Occipital lobe (tissue), 2 donors: Measurements from ENCODE around the gene PPP1R1C. TPM values are rescaled to one million over a fixed set of nuclear protein-coding genes. Genes with fewer than 3 reads are reported as not detected.
"Not testable (repeated sequence)": the region's sequence is repeated elsewhere in the genome, so short reads cannot be mapped to it uniquely, and the experiment has no call there.

Experiments
- DNase-seq: peaks from one replicate; lab custom pipeline; 2025; lab: John Stamatoyannopoulos, UW
- total RNA-seq: library from RNA; depleted of rRNA; stranded (reverse); fragments of >200 nt; gene quantifications from one replicate; pipeline ENCODE4 v1.2.3, GENCODE V29; 2014

PPP1R1C gene
- 2.7 TPM for total RNA-seq

- no peak for DNase-seq
Measured at GRCh38 chr2:181985632-181986205, at the start of gene PPP1R1C. Gene PPP1R1C (plus strand): TSS chr2:181985853. CDS start chr2:181986111, 258 bp downstream.

GRCh38 chr2:181937473-181937872 is 48.2 kb upstream of the PPP1R1C start:
- DNase-seq, result no peak

GRCh38 chr2:181943411-181944124 is 42.1 kb upstream of the PPP1R1C start:
- no peak for DNase-seq

GRCh38 chr2:181944164-181944913 is 41.3 kb upstream of the PPP1R1C start:
- DNase-seq, result no peak

GRCh38 chr2:181944914-181945291 is 40.8 kb upstream of the PPP1R1C start:
- no peak for DNase-seq

- DNase-seq, result no peak
Measured at GRCh38 chr2:181946444-181947127, 39.1 kb upstream of the PPP1R1C start.

DNA sequence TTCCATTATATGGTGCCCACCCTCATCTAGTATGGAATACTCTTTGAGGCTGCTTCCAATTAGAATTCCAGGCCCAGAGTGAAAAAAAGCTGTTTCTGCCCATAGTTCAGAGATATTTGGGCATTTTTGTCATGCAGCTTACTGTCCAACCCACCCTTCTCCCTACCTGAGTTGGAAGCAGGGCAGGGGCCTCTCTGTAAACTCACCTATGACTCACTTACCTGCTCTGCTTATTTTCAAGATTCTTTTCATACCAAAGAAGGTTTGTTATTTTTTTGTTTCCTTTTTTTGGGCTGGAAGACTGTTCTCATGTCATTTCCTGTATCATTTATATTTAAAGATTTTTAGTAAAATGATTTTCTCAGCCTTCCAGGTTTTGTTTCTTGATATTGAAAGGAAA is 38.4 kb upstream of the PPP1R1C start:
- DNase-seq, result no peak

- no peak for DNase-seq
Measured at GRCh38 chr2:181948227-181948626, 37.4 kb upstream of the PPP1R1C start.

DNA sequence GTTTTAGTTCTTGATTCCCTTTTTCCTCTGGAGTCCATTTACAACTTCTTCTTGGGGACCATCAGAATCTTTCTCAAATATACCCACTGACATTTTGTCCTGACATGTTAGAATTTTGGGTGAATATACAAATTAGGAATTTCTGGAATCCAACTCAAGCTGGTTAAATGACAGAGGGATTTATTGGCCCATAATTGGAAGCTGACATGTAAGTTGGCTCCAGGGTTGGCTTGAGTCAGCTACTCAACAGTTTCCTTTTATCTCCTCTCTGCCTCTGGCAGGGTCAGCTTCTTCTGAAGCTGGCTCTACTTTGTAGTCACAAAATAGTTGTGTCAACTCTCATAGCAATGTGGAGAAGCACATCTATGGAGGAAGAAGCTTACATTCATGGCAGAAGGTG is 36.6 kb upstream of the PPP1R1C start:
- no peak for DNase-seq

GRCh38 chr2:181952404-181953226 is 33.0 kb upstream of the PPP1R1C start:
- DNase-seq, result no peak

- DNase-seq, result no peak
Measured at GRCh38 chr2:181953881-181954537, 31.6 kb upstream of the PPP1R1C start.

- DNase-seq, result no peak
Measured at GRCh38 chr2:181954538-181954883, 31.1 kb upstream of the PPP1R1C start.

- no peak for DNase-seq
Measured at GRCh38 chr2:181955010-181955409, 30.6 kb upstream of the PPP1R1C start.

DNA sequence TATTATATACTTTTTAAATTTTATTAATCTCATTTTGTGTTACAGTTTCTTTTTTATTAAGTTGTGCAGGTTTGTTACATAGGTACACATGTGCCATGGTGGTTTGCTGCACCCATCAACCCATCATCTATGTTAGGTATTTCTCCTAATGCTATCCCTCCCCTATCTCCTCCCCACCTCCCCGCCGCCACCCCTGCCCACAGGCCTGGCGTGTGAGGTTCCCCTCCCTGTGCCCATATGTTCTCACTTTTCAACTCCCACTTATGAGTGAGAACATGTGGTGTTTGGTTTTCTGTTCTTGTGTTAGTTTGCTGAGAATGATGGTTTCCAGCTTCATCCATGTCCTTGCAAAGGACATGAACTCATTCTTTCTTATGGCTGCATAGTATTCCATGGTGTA is 29.8 kb upstream of the PPP1R1C start:
- DNase-seq, result not testable (repeated sequence)

GRCh38 chr2:181957668-181958067 is 28.0 kb upstream of the PPP1R1C start:
- no peak for DNase-seq

GRCh38 chr2:181958726-181959125 is 26.9 kb upstream of the PPP1R1C start:
- no peak for DNase-seq

- no peak for DNase-seq
Measured at GRCh38 chr2:181959508-181959907, 26.1 kb upstream of the PPP1R1C start.

- DNase-seq, result not testable (repeated sequence)
Measured at GRCh38 chr2:181961167-181961566, 24.5 kb upstream of the PPP1R1C start.

DNA sequence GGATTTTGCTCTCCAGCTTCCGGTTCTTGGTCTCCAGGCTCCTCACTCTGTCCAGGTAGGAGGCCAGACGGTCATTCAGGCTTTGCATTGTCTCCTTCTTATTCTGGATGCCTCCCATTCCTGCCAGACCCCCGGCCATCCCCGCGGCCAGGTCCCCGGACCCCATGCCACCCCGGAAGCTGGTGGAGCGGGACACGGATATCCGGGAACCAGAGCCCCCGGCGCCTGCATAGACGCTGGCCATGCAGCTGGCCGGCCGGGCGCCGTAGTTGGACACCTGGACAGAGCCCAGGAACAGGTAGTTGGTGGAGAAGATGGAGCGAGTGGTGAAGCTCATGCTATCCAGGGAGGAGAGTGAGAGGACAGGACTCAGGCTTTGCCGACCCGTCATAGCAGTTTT is 23.5 kb upstream of the PPP1R1C start:
- DNase-seq, result no peak

DNA sequence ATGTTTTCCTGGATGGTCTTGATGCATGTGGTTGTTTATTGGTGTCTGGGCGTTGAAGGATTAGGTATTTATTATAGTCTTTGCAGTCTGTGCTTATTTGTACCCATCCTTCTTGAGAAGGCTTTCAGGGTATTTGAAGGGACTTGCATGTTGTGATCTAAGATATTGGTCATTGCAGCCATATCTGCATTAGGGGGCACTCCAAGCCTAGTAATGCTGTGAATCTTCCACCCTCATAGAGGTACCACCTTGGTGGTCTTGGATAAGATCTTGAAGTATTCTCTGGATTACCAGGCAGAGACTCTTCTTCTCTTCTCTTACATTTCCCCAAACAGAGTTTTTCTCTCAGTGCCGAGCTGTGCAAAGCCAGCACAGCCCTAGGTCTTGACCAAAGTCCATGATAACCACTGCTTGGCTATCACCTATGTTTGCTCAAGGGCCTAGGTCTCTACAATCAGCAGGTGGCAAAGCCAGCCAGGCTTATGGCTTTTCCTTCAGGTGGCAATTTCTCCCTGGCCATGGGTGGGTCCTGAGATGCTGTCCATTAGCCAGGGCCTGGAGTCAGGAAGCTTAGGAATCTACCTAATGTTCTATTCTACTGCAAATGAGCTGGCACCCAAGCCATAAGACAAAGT is 15.4 kb upstream of the PPP1R1C start:
- no peak for DNase-seq
